ENCODE data around the gene SF3A1. TPM values are rescaled to one million over a fixed set of nuclear protein-coding genes. Genes with fewer than 3 reads are reported as not detected.

The SF3A1 gene
- total and polyA plus RNA-seq, 3 experiments from 2014 or later: 139 to 241 (median 235) TPM

GRCh38 chr22:30318799-30319419 lies 37.8 kb downstream of the SF3A1 start:
- Mint-ChIP-seq H3K9me3 (no peaks in the 10 kb centered on the region), H3K36me3 (peaks cover 0 to 51% (median 10%) of the 10 kb centered on the region in 3 donors), H3K27me3 (no peaks in the 10 kb centered on the region), H3K27ac (peak overlapping the region; percentile 25 to 92 (median 76)), H3K4me1 (peaks cover 88 to 95% (median 95%) of the 10 kb centered on the region in 3 donors), H3K4me3 (peak overlapping the region in 4 of 7 donors; percentile 18 to 42 (median 41))
- H3K4me3 ChIP-seq (ENCODE audit: low read length): no peak overlapping the region
- POLR2A ChIA-PET: interaction anchor here (0.5 to 1.0 kb wide), 2 partner anchors 9 to 82 kb away, joined by 3 read pairs; no protein-coding TSS in a partner anchor
- H3K27ac ChIP-seq (ENCODE audit: low read depth, low read length): no peak overlapping the region
- H3K36me3 ChIP-seq (ENCODE audit: insufficient read depth, low read length): peaks cover 13% of the 10 kb centered on the region
- peaks cover 100% of the 10 kb centered on the region for H3K4me1 ChIP-seq (ENCODE audit: insufficient read depth, low read length)
- DNase-seq: no peak
- H3K9me3 ChIP-seq (ENCODE audit: low read length): no peaks in the 10 kb centered on the region
- CTCF ChIA-PET: interaction anchor here (0.9 to 2.2 kb wide), 5 partner anchors 12 to 69 kb away, joined by 3 to 6 read pairs (median 3); no protein-coding TSS in a partner anchor
- no peaks in the 10 kb centered on the region for H3K27me3 ChIP-seq (ENCODE audit: insufficient read depth, low read length, poor library complexity, severe bottlenecking)

- ChIA-PET CTCF (interaction anchor here (1.4 to 4.7 kb wide), 2 partner anchors 9 to 29 kb away, joined by 6 to 26 read pairs; partner anchors contain the start of genes CASTOR1 and TBC1D10A), POLR2A (no interaction called here)
- peak overlapping the region in 7 of 8 donors; percentile 42 to 80 (median 74) for H3K27ac Mint-ChIP-seq
- H3K9me3 ChIP-seq (ENCODE audit: low read length): no peaks in the 10 kb centered on the region
- H3K4me1 Mint-ChIP-seq: peaks cover 89 to 95% (median 94%) of the 10 kb centered on the region in 3 donors
- H3K4me1 ChIP-seq (ENCODE audit: insufficient read depth, low read length): peaks cover 100% of the 10 kb centered on the region
- peak overlapping the region in 3 of 7 donors; percentile 44 to 49 (median 48) for H3K4me3 Mint-ChIP-seq
- peaks cover 13% of the 10 kb centered on the region for H3K36me3 ChIP-seq (ENCODE audit: insufficient read depth, low read length)
- no peaks in the 10 kb centered on the region for H3K27me3 Mint-ChIP-seq
- DNase-seq: no peak
- H3K4me3 ChIP-seq (ENCODE audit: low read length): no peak overlapping the region
- H3K27me3 ChIP-seq (ENCODE audit: insufficient read depth, low read length, poor library complexity, severe bottlenecking): no peaks in the 10 kb centered on the region
- H3K36me3 Mint-ChIP-seq: peaks cover 0 to 44% (median 11%) of the 10 kb centered on the region in 3 donors
- no peak overlapping the region for H3K27ac ChIP-seq (ENCODE audit: low read depth, low read length)
- no peaks in the 10 kb centered on the region for H3K9me3 Mint-ChIP-seq
Observed at GRCh38 chr22:30317778-30318177, 38.9 kb downstream of the SF3A1 start.

- Mint-ChIP-seq H3K4me3 (peak overlapping the region in 6 of 7 donors; percentile 36 to 71 (median 48)), H3K9me3 (no peaks in the 10 kb centered on the region), H3K4me1 (peaks cover 95 to 100% (median 98%) of the 10 kb centered on the region in 3 donors), H3K27ac (peak overlapping the region; percentile 67 to 92 (median 86)), H3K36me3 (peaks cover 0 to 39% (median 14%) of the 10 kb centered on the region in 3 donors), H3K27me3 (peaks cover 0 to 1% of the 10 kb centered on the region in 2 donors)
- Histone ChIP-seq H3K4me1 (ENCODE audit: insufficient read depth, low read length) (peaks cover 100% of the 10 kb centered on the region), H3K27me3 (ENCODE audit: insufficient read depth, low read length, poor library complexity, severe bottlenecking) (no peaks in the 10 kb centered on the region), H3K36me3 (ENCODE audit: insufficient read depth, low read length) (peaks cover 13% of the 10 kb centered on the region), H3K9me3 (ENCODE audit: low read length) (no peaks in the 10 kb centered on the region), H3K4me3 (ENCODE audit: low read length) (peak overlapping the region; percentile 6), H3K27ac (ENCODE audit: low read depth, low read length) (no peak overlapping the region)
- POLR2A ChIA-PET: no interaction called here
- no peak for DNase-seq
- CTCF ChIA-PET: interaction anchor here (1.8 to 4.7 kb wide), 2 partner anchors 28 to 71 kb away, joined by 3 to 26 read pairs; partner anchors contain the start of gene CASTOR1
Observed at GRCh38 chr22:30315962-30316576, 40.6 kb downstream of the SF3A1 start.

GRCh38 chr22:30314915-30315314 lies 41.8 kb downstream of the SF3A1 start:
- POLR2A ChIA-PET: interaction anchor here (1.0 to 2.6 kb wide), 3 partner anchors 10 to 12 kb away, joined by 3 to 10 read pairs (median 5); partner anchors contain the start of gene TBC1D10A
- peaks cover 95 to 100% (median 98%) of the 10 kb centered on the region in 3 donors for H3K4me1 Mint-ChIP-seq
- CTCF ChIA-PET: interaction anchor here (1.2 to 4.7 kb wide), 3 partner anchors 12 to 207 kb away, joined by 3 to 26 read pairs (median 3); partner anchors contain the start of gene CASTOR1
- Histone ChIP-seq H3K27me3 (ENCODE audit: insufficient read depth, low read length, poor library complexity, severe bottlenecking) (no peaks in the 10 kb centered on the region), H3K9me3 (ENCODE audit: low read length) (no peaks in the 10 kb centered on the region), H3K27ac (ENCODE audit: low read depth, low read length) (no peak overlapping the region), H3K4me3 (ENCODE audit: low read length) (no peak overlapping the region), H3K4me1 (ENCODE audit: insufficient read depth, low read length) (peaks cover 100% of the 10 kb centered on the region), H3K36me3 (ENCODE audit: insufficient read depth, low read length) (peaks cover 7% of the 10 kb centered on the region)
- peak in 4 of 5 donors; percentile 24 to 65 (median 44) for DNase-seq
- peaks cover 0 to 31% (median 14%) of the 10 kb centered on the region in 3 donors for H3K36me3 Mint-ChIP-seq
- no peaks in the 10 kb centered on the region for H3K9me3 Mint-ChIP-seq
- peaks cover 0 to 1% of the 10 kb centered on the region in 2 donors for H3K27me3 Mint-ChIP-seq
- peak overlapping the region; percentile 26 to 96 (median 88) for H3K27ac Mint-ChIP-seq
- H3K4me3 Mint-ChIP-seq: peak overlapping the region in 4 of 7 donors; percentile 8 to 65 (median 25)

GRCh38 chr22:30313527-30314363 lies 42.9 kb downstream of the SF3A1 start:
- POLR2A ChIA-PET: interaction anchor here (0.6 to 2.6 kb wide), 7 partner anchors 9 to 288 kb away, joined by 3 to 13 read pairs (median 6); partner anchors contain the start of genes CASTOR1 and TBC1D10A
- Histone ChIP-seq H3K27me3 (ENCODE audit: insufficient read depth, low read length, poor library complexity, severe bottlenecking) (no peaks in the 10 kb centered on the region), H3K9me3 (ENCODE audit: low read length) (no peaks in the 10 kb centered on the region), H3K27ac (ENCODE audit: low read depth, low read length) (no peak overlapping the region), H3K4me3 (ENCODE audit: low read length) (no peak overlapping the region), H3K36me3 (ENCODE audit: insufficient read depth, low read length) (no peaks in the 10 kb centered on the region), H3K4me1 (ENCODE audit: insufficient read depth, low read length) (peaks cover 100% of the 10 kb centered on the region)
- no peak for DNase-seq
- peaks cover 0 to 1% of the 10 kb centered on the region in 2 donors for H3K27me3 Mint-ChIP-seq
- CTCF ChIA-PET: interaction anchor here (1.2 to 4.7 kb wide), 5 partner anchors 11 to 206 kb away, joined by 3 to 26 read pairs (median 3); partner anchors contain the start of genes CASTOR1 and TBC1D10A
- H3K4me1 Mint-ChIP-seq: peaks cover 95 to 100% (median 98%) of the 10 kb centered on the region in 3 donors
- no peaks in the 10 kb centered on the region for H3K9me3 Mint-ChIP-seq
- peaks cover 0 to 20% (median 10%) of the 10 kb centered on the region in 3 donors for H3K36me3 Mint-ChIP-seq
- peak overlapping the region in 5 of 7 donors; percentile 9 to 68 (median 24) for H3K4me3 Mint-ChIP-seq
- peak overlapping the region; percentile 26 to 96 (median 88) for H3K27ac Mint-ChIP-seq

- ChIA-PET CTCF (interaction anchor here (1.3 kb wide), 1 partner anchor 23 kb away, joined by 4 read pairs; the partner anchor contains the start of gene CASTOR1), POLR2A (interaction anchor here (1.1 to 2.0 kb wide), 2 partner anchors 15 to 44 kb away, joined by 3 to 13 read pairs; partner anchors contain the start of genes CCDC157, SF3A1 and TBC1D10A)
- no peak for DNase-seq
- Histone ChIP-seq H3K27me3 (ENCODE audit: insufficient read depth, low read length, poor library complexity, severe bottlenecking) (no peaks in the 10 kb centered on the region), H3K27ac (ENCODE audit: low read depth, low read length) (peak overlapping the region; percentile 13), H3K36me3 (ENCODE audit: insufficient read depth, low read length) (no peaks in the 10 kb centered on the region), H3K4me1 (ENCODE audit: insufficient read depth, low read length) (peaks cover 100% of the 10 kb centered on the region), H3K4me3 (ENCODE audit: low read length) (peak overlapping the region; percentile 27), H3K9me3 (ENCODE audit: low read length) (no peaks in the 10 kb centered on the region)
- H3K4me3 Mint-ChIP-seq: peak overlapping the region in 6 of 7 donors; percentile 3 to 65 (median 34)
- peaks cover 0 to 8% (median 8%) of the 10 kb centered on the region in 3 donors for H3K36me3 Mint-ChIP-seq
- no peaks in the 10 kb centered on the region for H3K9me3 Mint-ChIP-seq
- peak overlapping the region; percentile 80 to 96 (median 92) for H3K27ac Mint-ChIP-seq
- H3K27me3 Mint-ChIP-seq: peaks cover 0 to 1% of the 10 kb centered on the region in 2 donors
- H3K4me1 Mint-ChIP-seq: peaks cover 96 to 100% (median 98%) of the 10 kb centered on the region in 3 donors
Observed at GRCh38 chr22:30312053-30312452, 44.6 kb downstream of the SF3A1 start.

All from CD8-positive, alpha-beta memory T cell (primary cell).